Adrenal gland (tissue), 5 donors: Measurements from ENCODE around the gene ARMC9.

Source experiments
- CTCF ChIP-seq, 6 experiments: fragments of 450-650 bp in 4 of 6; fragments of 200-600 bp in 2 of 6; sonication (generic) in 1 of 6; IDR thresholded peaks; 1 replicate in 5 of 6; 2 replicates in 1 of 6; pipeline versions ENCODE4 v1.5.1 to v1.8.0; 2016 to 2021; ENCODE audit warnings: antibody characterized with exemption in 6 of 6, mild to moderate bottlenecking in 2 of 6, moderate library complexity in 1 of 6
- POLR2A ChIP-seq, 2 donors: fragments of 450-650 bp; IDR thresholded peaks; one replicate each; pipeline ENCODE4 v1.6.1; 2017; ENCODE audit warnings: antibody characterized with exemption in 2 of 2, mild to moderate bottlenecking in 2 of 2, moderate library complexity in 1 of 2
- donor health status: DM: no; HTN: no; CAD: no.

GRCh38 chr2:231186325-231186724, 12.1 kb upstream of the ARMC9 start:
- TF ChIP-seq CTCF (IDR thresholded peaks at IDR 0.05) (no peak), POLR2A (IDR thresholded peaks at IDR 0.05) (no peak)
